Activated CD8-positive, alpha-beta memory T cell treated with anti-CD3 and anti-CD28 coated beads, Interleukin-2, amount 50 U/mL, for 4 hours (primary cell): ENCODE results near the gene GCLM.

Source experiments
- DNase-seq: peaks from one replicate; pipeline ENCODE4 v3.0.0-alpha.2; 2020

Gene GCLM

DNA sequence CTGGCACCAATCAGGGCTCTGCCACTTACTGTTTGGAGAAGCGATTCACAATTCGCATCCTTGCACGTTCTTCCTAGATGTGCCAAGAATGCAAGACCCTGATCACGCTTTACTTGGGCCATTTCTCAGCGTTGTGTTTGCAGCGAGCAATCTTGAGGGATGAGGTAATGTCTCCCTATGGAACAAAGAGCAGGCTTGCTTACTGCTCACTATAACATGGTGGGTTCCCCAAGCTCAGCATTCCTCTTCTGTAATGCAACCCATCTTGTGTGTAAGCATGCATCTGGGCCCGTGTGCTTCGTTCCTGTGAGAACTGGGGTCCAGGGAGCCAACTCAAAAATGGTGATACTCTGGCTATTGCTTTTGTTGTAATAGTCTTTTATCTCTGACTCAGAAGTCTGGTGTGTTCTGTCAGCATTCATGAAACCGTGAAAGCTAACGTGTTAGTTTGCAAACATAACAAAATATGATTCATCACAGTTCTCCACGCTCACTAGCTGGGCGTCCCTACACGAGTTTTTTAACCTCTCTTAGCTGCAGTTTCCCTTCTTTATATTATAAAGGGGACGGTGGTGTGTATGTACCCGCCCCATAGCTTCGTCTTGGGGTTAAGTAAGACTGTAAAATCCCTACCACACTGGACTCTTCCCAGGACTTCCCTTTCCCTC lies 63.6 kb downstream of the GCLM start:
- no peak for DNase-seq

DNA sequence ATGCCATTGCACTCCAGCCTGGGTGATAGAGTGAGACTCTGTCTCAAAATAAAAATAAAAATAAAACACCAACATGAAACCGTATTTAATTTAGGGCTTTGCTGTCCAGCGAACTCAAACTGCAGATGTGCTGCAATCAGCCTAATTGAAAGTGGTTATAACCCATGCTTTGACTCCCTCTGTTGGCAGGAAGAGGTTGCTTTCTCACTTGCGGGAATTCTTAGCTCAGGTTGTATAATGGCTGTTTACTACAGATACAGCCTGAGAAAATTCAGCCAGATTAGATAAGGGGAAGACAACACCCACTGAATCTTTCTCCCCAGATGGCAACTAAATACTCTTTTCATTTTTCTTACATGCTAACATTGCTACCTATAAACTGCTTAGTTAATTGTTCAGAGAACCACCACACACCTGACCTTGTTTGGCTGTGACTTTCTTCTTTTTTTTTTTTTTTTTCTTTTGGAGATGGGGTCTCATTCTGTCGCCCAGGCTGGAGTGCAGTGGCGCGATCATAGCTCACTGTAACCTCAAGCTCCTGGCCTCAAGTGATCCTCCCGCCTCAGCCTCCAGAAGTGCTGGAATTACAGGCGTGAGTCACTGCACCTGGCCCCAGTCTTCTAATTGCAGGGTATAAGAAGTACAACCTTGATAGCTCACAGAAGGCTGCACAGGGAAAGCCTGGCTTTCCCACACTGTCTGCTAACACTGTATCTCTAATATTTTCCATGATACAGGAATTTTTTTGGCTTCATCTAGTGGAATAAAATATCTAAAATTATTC lies 64.8 kb downstream of the GCLM start:
- DNase-seq, result peak; percentile 22

DNA sequence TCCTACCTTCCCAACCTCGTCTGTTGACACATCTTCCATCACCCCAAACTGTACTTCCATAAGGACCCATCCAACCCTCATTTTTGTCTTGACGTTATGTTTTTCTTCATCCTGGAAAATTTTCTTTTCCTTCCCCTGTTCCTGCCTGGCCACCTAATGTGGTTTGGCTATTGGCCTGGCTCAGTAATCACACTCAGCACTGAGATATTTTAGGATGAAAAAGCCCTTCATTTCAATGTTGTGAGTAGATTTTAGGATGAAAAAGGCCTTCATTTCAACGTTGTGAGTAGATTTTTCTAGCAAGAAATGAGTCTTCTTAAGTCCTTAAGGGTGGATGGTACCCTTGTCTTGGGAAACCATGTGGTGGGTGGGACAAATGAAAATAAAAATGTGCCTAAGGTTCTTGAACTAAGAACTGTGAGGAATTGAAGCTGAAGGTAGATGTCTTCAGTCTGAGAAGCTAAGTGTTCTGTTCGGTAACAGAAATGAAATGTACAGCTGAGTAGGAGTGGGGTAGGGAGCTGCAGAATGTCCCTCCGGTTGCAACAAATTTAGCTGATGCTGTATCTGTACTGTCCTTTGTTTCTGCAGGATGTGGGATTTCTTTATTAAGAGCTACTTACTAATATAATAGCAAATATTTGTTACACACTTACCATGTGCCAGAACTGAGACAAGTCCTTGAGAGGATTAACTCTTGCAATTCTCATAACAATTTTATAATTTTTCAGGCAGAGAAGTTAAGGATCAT lies 66.3 kb downstream of the GCLM start:
- no peak for DNase-seq

DNA sequence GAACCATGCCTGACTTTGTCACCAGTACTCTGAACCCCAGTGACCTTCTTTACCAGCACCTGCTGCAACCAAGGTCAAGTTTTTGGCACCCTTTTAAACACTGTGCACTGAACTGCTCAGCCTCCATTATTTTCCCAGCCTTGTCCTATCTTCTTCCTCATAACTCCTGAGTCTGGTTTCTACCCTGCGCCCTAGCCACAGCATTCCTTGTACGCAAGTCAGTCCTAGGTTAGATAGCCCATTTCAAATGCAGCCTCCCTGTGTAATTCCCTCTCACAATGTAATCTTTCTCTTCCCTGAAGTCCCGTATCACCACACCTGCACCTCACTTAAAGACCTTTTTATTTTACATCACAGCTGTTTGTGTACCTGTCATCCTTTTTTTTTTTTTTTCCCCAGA lies 67.5 kb downstream of the GCLM start:
- no peak for DNase-seq

DNA sequence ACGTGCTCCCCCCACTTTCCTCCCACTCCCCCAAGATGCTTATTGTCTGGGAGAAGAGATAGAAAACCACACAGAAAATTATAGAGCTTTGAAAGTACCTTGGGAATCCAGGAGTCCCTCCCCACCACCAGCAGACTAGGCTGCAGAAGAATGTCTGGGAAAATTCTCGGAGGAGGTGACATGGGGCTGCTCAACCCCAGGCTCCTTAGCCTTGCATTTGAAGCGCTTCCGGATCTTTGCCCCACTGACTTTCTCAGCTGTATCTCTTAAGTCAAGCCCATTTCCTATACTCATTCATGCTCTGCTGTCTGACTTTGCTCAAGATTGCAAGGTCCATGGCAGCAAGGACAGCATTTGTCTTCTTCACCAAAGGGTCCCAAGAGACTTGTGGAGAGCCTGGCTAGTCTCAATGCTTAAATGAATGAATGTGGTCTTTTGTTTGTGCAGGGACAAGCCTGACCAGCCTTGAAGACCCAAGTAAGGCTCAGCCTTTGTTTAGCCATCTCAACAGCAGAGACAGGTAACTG lies 68.2 kb downstream of the GCLM start:
- no peak for DNase-seq

DNA sequence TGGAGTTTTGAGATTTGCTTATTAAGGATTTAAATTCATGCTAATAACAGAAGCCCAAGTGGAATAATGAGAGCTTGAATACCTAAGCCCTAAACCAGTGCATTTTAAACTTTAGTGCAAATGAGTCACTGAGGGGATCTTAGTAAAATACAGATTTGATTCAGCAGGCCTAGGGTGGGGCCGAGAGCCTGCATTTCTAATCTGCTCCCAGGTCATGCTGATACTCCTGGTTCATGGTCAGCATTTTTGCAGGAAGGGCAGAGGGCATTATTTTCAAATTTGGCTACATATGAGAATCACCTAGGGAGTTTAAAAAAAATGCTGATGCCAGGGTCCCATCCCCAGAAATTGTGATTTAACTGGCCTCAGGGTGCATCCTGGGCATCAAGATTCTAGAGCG lies 69.5 kb downstream of the GCLM start:
- no peak for DNase-seq

DNA sequence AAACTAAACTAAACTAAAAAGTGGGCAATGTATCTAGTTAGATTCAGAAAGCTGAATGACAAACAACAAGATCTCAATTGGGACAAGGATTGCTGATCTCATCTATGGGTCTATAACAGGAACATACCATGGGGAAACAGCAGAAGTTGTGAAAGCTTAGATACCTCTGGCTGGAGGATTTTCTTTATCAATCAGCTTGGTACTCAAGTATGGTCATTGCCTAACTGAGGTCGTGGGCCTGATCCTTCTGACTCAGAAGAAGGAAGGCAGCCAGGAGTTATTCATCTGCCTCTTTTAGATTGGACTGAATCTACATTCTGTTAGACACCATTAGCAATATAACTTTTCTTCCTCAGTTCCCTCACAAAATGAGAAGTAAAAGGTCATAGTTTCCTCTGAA lies 69.9 kb downstream of the GCLM start:
- DNase-seq, result no peak

DNA sequence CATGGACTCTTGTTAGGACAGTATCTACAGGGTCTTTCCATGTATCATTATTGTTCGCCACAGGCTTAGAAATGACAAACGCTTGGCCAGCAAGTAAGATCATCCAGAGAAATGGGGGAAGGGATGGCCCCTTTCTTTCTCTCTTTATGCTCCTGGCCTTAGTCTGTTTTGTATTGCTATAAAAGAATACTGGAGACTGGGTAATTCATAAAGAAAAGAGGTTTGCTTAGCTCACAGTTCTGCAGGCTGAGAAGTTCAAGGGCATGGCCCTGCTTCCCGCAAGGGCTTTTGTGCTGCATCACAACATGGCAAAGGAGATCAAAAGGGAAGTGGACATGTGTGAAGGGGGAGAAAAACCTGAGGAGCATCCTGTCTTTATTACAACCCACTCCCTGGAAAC lies 71.3 kb downstream of the GCLM start:
- DNase-seq, result no peak
